H9 (cell line): Measurements from ENCODE around the gene MTNR1A. TPM values are rescaled to one million over a fixed set of nuclear protein-coding genes. Genes with fewer than 3 reads are reported as not detected.

Experiments used
- DNase-seq: peaks from one replicate; pipeline ENCODE4 v3.0.0-alpha.2; 2017
- H2AFZ ChIP-seq: one replicate; pipeline ENCODE4 v1.6.1; 2013; ENCODE audit warnings: mild to moderate bottlenecking, low read length, control low read depth, moderate library complexity
- H2AK5ac ChIP-seq: 2 replicates; pipeline ENCODE4 v1.6.1; 2013; ENCODE audit warnings: low read length, control low read depth, mixed read lengths; ENCODE audit not compliant: insufficient read length
- H2BK120ac ChIP-seq: one replicate; pipeline ENCODE4 v1.6.1; 2013; ENCODE audit warnings: low read depth, mild to moderate bottlenecking, low read length, control low read depth, inconsistent platforms; ENCODE audit not compliant: poor library complexity, severe bottlenecking
- H2BK12ac ChIP-seq: 2 replicates; pipeline ENCODE4 v1.6.1; 2013; ENCODE audit warnings: low read length, control low read depth, mixed read lengths, low read depth; ENCODE audit not compliant: insufficient read length
- H2BK15ac ChIP-seq: 2 replicates; pipeline ENCODE4 v1.6.1; 2013; ENCODE audit warnings: low read depth, low read length, control low read depth
- H2BK20ac ChIP-seq: one replicate; pipeline ENCODE4 v1.6.1; 2013; ENCODE audit warnings: low read depth, mild to moderate bottlenecking, low read length, control low read depth, inconsistent platforms; ENCODE audit not compliant: poor library complexity, severe bottlenecking
- H2BK5ac ChIP-seq: 2 replicates; pipeline ENCODE4 v1.6.1; 2013; ENCODE audit warnings: low read length, control low read depth, mixed read lengths; ENCODE audit not compliant: insufficient read length
- H3K14ac ChIP-seq: 2 replicates; pipeline ENCODE4 v1.6.1; 2013; ENCODE audit warnings: low read length, control low read depth; ENCODE audit not compliant: insufficient read depth
- H3K18ac ChIP-seq: 2 replicates; pipeline ENCODE4 v1.6.1; 2013; ENCODE audit warnings: low read depth, mild to moderate bottlenecking, mixed read lengths, low read length, control low read depth; ENCODE audit not compliant: insufficient read length
- H3K23ac ChIP-seq: 2 replicates; pipeline ENCODE4 v1.6.1; 2013; ENCODE audit warnings: low read length, control low read depth, mixed read lengths, low read depth; ENCODE audit not compliant: insufficient read length
- H3K23me2 ChIP-seq: 2 replicates; pipeline ENCODE4 v1.6.1; 2013; ENCODE audit warnings: low read depth, mild to moderate bottlenecking, mixed read lengths, low read length, control low read depth; ENCODE audit not compliant: insufficient read length, poor library complexity, severe bottlenecking
- H3K27ac ChIP-seq: 2 replicates; pipeline ENCODE4 v1.5.1; 2013; ENCODE audit warnings: low read length, control low read depth, mixed read lengths, low read depth; ENCODE audit not compliant: insufficient read length
- H3K27me3 ChIP-seq: 2 replicates; pipeline ENCODE4 v1.6.1; 2013; ENCODE audit warnings: low read length, control low read depth, inconsistent platforms; ENCODE audit not compliant: insufficient read depth
- H3K4ac ChIP-seq: 2 replicates; pipeline ENCODE4 v1.6.1; 2013; ENCODE audit warnings: low read depth, mild to moderate bottlenecking, control low read depth, inconsistent platforms, low read length, moderate library complexity
- H3K4me1 ChIP-seq: 2 replicates; pipeline ENCODE4 v1.6.1; 2013; ENCODE audit warnings: low read length, control low read depth, inconsistent platforms; ENCODE audit not compliant: insufficient read depth
- H3K4me2 ChIP-seq: 2 replicates; pipeline ENCODE4 v1.6.1; 2013; ENCODE audit warnings: low read length, control low read depth, mixed read lengths; ENCODE audit not compliant: insufficient read length, insufficient read depth
- H3K56ac ChIP-seq: 2 replicates; pipeline ENCODE4 v1.6.1; 2013; ENCODE audit warnings: low read depth, mild to moderate bottlenecking, mixed read lengths, low read length, control low read depth; ENCODE audit not compliant: insufficient read length
- H3K79me1 ChIP-seq: 2 replicates; pipeline ENCODE4 v1.6.1; 2013; ENCODE audit warnings: low read depth, mild to moderate bottlenecking, moderate library complexity, low read length, control low read depth, inconsistent platforms; ENCODE audit not compliant: insufficient read depth, poor library complexity, severe bottlenecking
- H3K79me2 ChIP-seq: 2 replicates; pipeline ENCODE4 v1.6.1; 2013; ENCODE audit warnings: low read length, control low read depth, inconsistent platforms; ENCODE audit not compliant: insufficient read depth
- H3K9ac ChIP-seq: 2 replicates; pipeline ENCODE4 v1.6.1; 2013; ENCODE audit warnings: low read length, control low read depth, mixed read lengths; ENCODE audit not compliant: insufficient read length; ENCODE audit errors: extremely low read depth
- H3K9me3 ChIP-seq: one replicate; pipeline ENCODE4 v1.6.1; 2013; ENCODE audit warnings: low read depth, low read length, inconsistent platforms; ENCODE audit not compliant: control insufficient read depth
- H3T11ph ChIP-seq: one replicate; pipeline ENCODE4 v1.6.1; 2013; ENCODE audit warnings: mild to moderate bottlenecking, low read length, control low read depth, inconsistent platforms
- H4K20me1 ChIP-seq: one replicate; pipeline ENCODE4 v1.6.1; 2013; ENCODE audit not compliant: control insufficient read depth, insufficient read length, insufficient read depth
- H4K5ac ChIP-seq: 2 replicates; pipeline ENCODE4 v1.6.1; 2013; ENCODE audit warnings: low read depth, mild to moderate bottlenecking, mixed read lengths, low read length, control low read depth; ENCODE audit not compliant: insufficient read length
- H4K8ac ChIP-seq: replicated peaks from 2 replicates; pipeline ENCODE4 v1.6.1; 2013; ENCODE audit warnings: low read length, control low read depth, mixed read lengths, low read depth; ENCODE audit not compliant: insufficient read length
- H4K91ac ChIP-seq: 2 replicates; pipeline ENCODE4 v1.6.1; 2013; ENCODE audit warnings: low read depth, mild to moderate bottlenecking, moderate library complexity, mixed read lengths, low read length, control low read depth; ENCODE audit not compliant: insufficient read length
- H3K27ac Mint-ChIP-seq, 3 experiments: 2 replicates in 2 of 3; 3 replicates in 1 of 3; pipeline ENCODE4 v1.8.0; 2020 to 2021; ENCODE audit warnings: mixed read lengths in 3 of 3, mild to moderate bottlenecking in 1 of 3, moderate library complexity in 1 of 3
- H3K27me3 Mint-ChIP-seq: 2 replicates; pipeline ENCODE4 v1.8.0; 2021; ENCODE audit warnings: low read depth, mild to moderate bottlenecking, moderate library complexity, mixed read lengths
- H3K36me3 Mint-ChIP-seq, 3 experiments: 2 replicates in 2 of 3; 3 replicates in 1 of 3; pipeline ENCODE4 v1.8.0; 2020 to 2021; ENCODE audit warnings: low read depth in 3 of 3, mixed read lengths in 3 of 3; ENCODE audit not compliant: insufficient read depth in 1 of 3
- H3K4me1 Mint-ChIP-seq, 2 experiments: 2 replicates each; pipeline ENCODE4 v1.8.0; 2020; ENCODE audit warnings: mixed read lengths in 2 of 2
- H3K4me3 Mint-ChIP-seq, 2 experiments: 2 replicates in 1 of 2; 3 replicates in 1 of 2; pipeline ENCODE4 v1.8.0; 2020 to 2021; ENCODE audit warnings: mild to moderate bottlenecking in 2 of 2, mixed read lengths in 2 of 2, moderate library complexity in 1 of 2
- H3K9me3 Mint-ChIP-seq, 2 experiments: 2 replicates in 1 of 2; 3 replicates in 1 of 2; pipeline ENCODE4 v1.8.0; 2020; ENCODE audit warnings: mild to moderate bottlenecking in 2 of 2, mixed read lengths in 2 of 2, moderate library complexity in 1 of 2
- CTCF ChIP-seq: fragments of 200-600 bp; sonication (generic); conservative IDR thresholded peaks from 3 replicates; pipeline ENCODE4 v1.8.0; 2021; ENCODE audit warnings: antibody characterized with exemption, mild to moderate bottlenecking
- WGBS: extraction: QIAGEN DNeasy Blood & Tissue Kit; methylation state at CpG from one replicate; pipeline ENCODE4 v1.1.7; 2013; ENCODE audit warnings: missing lambda C conversion rate, low lambda C conversion rate, mixed read lengths; ENCODE audit not compliant: insufficient read length; ENCODE audit errors: extremely low coverage; 5-methylcytosine and 5-hydroxymethylcytosine counted together
- total RNA-seq: library from RNA; stranded (reverse); gene quantifications from 2 replicates; pipeline ENCODE4 v1.2.1, GENCODE V29; 2021

Gene MTNR1A
- total RNA-seq, 1 experiment from 2014 or later: 0.57 TPM

- Histone ChIP-seq H3K23me2 (no peaks in the 10 kb centered on the region), H2BK12ac (no peak overlapping the region), H3K79me2 (no peaks in the 10 kb centered on the region), H2BK120ac (no peak overlapping the region), H3K14ac (no peak overlapping the region), H2BK15ac (no peak overlapping the region), H3K18ac (no peak overlapping the region), H4K91ac (no peak overlapping the region), H3K79me1 (no peaks in the 10 kb centered on the region), H4K8ac (no peak overlapping the region), H3K23ac (no peak overlapping the region), H3K4me1 (no peaks in the 10 kb centered on the region), H3K27ac (no peak overlapping the region), H4K20me1 (no peaks in the 10 kb centered on the region), H2AK5ac (no peak overlapping the region), H2AFZ (no peak overlapping the region), H3K56ac (no peak overlapping the region), H3K9me3 (no peaks in the 10 kb centered on the region), H3K4ac (no peak overlapping the region), H2BK5ac (no peak overlapping the region), H4K5ac (no peak overlapping the region), H3K27me3 (no peaks in the 10 kb centered on the region), H3K4me2 (no peak overlapping the region), H3K9ac (no peak overlapping the region), H3T11ph (no peak overlapping the region), H2BK20ac (no peak overlapping the region)
- Mint-ChIP-seq H3K27ac (no peak overlapping the region), H3K4me1 (peaks cover 5 to 9% of the 10 kb centered on the region in 2 experiments), H3K4me3 (no peak overlapping the region), H3K36me3 (peaks cover 25 to 68% (median 65%) of the 10 kb centered on the region in 3 experiments), H3K9me3 (peaks cover 5% of the 10 kb centered on the region in 2 experiments), H3K27me3 (no peaks in the 10 kb centered on the region)
- peak; percentile 96 for TF ChIP-seq CTCF
- peak; percentile 42 for DNase-seq
- WGBS: no CpG with 5 or more reads among the region's 4 CpGs
These were observed 32.1 kb upstream of the MTNR1A start for GRCh38 chr4:186587416-186588018.
